DND-41 (cell line): ENCODE measurements around the gene TIMM23.
"Not testable (repeated sequence)": the region's sequence is repeated elsewhere in the genome, so short reads cannot be mapped to it uniquely, and the experiment has no call there.

Experiments
- CTCF ChIP-seq: IDR thresholded peaks from 2 replicates; pipeline ENCODE4 v1.5.1; 2012; ENCODE audit warnings: borderline replicate concordance, low read length, moderate library complexity, mild to moderate bottlenecking; ENCODE audit not compliant: poor library complexity, severe bottlenecking; ENCODE audit errors: extremely low read depth
- EZH2 ChIP-seq: IDR thresholded peaks from 3 replicates; pipeline ENCODE4 v1.6.1; 2012; ENCODE audit warnings: borderline replicate concordance, low read depth, mild to moderate bottlenecking, moderate library complexity, low read length, inconsistent platforms; ENCODE audit not compliant: severe bottlenecking

GRCh38 chr10:45972813-45973169 lies 502 bp downstream of the TIMM23 start:
- not testable (repeated sequence) for TF ChIP-seq CTCF, EZH2
